Fibroblast of lung (primary cell): ENCODE results near the gene C7.

ENCODE experiments used
- CTCF ChIP-seq, 2 donors: IDR thresholded peaks in 1 of 2; conservative IDR thresholded peaks in 1 of 2; 1 replicate in 1 of 2; 2 replicates in 1 of 2; pipeline ENCODE4 v1.5.1; 2011 to 2012; ENCODE audit warnings: low read length in 2 of 2, control low read depth in 1 of 2, inconsistent platforms in 1 of 2, low read depth in 1 of 2, mild to moderate bottlenecking in 1 of 2
- EZH2 ChIP-seq: IDR thresholded peaks from 2 replicates; pipeline ENCODE4 v1.5.1; 2012; ENCODE audit warnings: low read length, control low read depth, mild to moderate bottlenecking; ENCODE audit errors: missing control alignments

- TF ChIP-seq CTCF (conservative IDR thresholded peaks at IDR 0.05 in 1 of 2, IDR thresholded peaks at IDR 0.05 in 1 of 2; ENCODE audit: low read depth in 1 of 2, low read length in 2 of 2) (no peak), EZH2 (no peak)
Measured at GRCh38 chr5:40960037-40960436, 50.7 kb downstream of the C7 start.
